ENCODE results near the gene GRAP2. TPM values are rescaled to one million over a fixed set of nuclear protein-coding genes. Genes with fewer than 3 reads are reported as not detected.

GRAP2 gene
- polyA plus RNA-seq, 1 donor (not counting 4 experiments of a cell fraction or from before 2014, with no cell fraction given) = not detected

- Histone ChIP-seq H4K20me1 (ENCODE audit: control insufficient read depth, extremely low read depth, insufficient read depth, low read length) (no peaks in the 10 kb centered on the region), H3K9me1 (ENCODE audit: control insufficient read depth, extremely low read depth, insufficient read depth, low read length) (no peaks in the 10 kb centered on the region), H3K4me2 (ENCODE audit: control insufficient read depth, extremely low read depth, insufficient read depth, low read depth, low read length) (no peak overlapping the region), H3K9ac (ENCODE audit: control insufficient read depth, extremely low read depth, insufficient read depth, low read length) (no peak overlapping the region), H2AFZ (ENCODE audit: control insufficient read depth, low read length) (no peak overlapping the region), H3K79me2 (ENCODE audit: control insufficient read depth, insufficient read depth, low read length) (no peaks in the 10 kb centered on the region), H3K4me3 (ENCODE audit: control insufficient read depth in 2 of 3, extremely low read depth in 1 of 3, insufficient read depth in 2 of 3, low read depth in 1 of 3, low read length in 3 of 3) (no peak overlapping the region), H3K27me3 (ENCODE audit: control insufficient read depth, extremely low read depth, insufficient read depth, low read length) (peaks cover 9% of the 10 kb centered on the region), H3K4me1 (ENCODE audit: control insufficient read depth, extremely low read depth, insufficient read depth, low read length) (no peaks in the 10 kb centered on the region), H3K36me3 (ENCODE audit: control insufficient read depth in 2 of 2, extremely low read depth in 1 of 2, insufficient read depth in 2 of 2, low read length in 2 of 2) (no peaks in the 10 kb centered on the region), H3K27ac (ENCODE audit: control insufficient read depth, insufficient read depth, low read length) (no peak overlapping the region), H3K9me3 (ENCODE audit: control insufficient read depth, low read depth, low read length) (no peaks in the 10 kb centered on the region)
- dilution Hi-C loops (cut with MboI; ENCODE audit: extremely low pct_ligation_motif_present, low sequenced_read_pairs) = no loop called here
- DNase-seq (ENCODE audit: low read depth, low spot score) (no peak), FAIRE-seq (no peak)
- TF ChIP-seq CTCF (optimal IDR thresholded peaks at IDR 0.05 in 1 of 3, IDR thresholded peaks at IDR 0.05 in 1 of 3, conservative IDR thresholded peaks at IDR 0.05 in 1 of 3; ENCODE audit: extremely low read depth in 1 of 3, insufficient read depth in 2 of 3, low read length in 3 of 3) (no peak), EZH2 (IDR thresholded peaks at IDR 0.05; ENCODE audit: low read length) (no peak)
Measured at GRCh38 chr22:39967103-39967829, 66.4 kb downstream of the GRAP2 start.

DNA sequence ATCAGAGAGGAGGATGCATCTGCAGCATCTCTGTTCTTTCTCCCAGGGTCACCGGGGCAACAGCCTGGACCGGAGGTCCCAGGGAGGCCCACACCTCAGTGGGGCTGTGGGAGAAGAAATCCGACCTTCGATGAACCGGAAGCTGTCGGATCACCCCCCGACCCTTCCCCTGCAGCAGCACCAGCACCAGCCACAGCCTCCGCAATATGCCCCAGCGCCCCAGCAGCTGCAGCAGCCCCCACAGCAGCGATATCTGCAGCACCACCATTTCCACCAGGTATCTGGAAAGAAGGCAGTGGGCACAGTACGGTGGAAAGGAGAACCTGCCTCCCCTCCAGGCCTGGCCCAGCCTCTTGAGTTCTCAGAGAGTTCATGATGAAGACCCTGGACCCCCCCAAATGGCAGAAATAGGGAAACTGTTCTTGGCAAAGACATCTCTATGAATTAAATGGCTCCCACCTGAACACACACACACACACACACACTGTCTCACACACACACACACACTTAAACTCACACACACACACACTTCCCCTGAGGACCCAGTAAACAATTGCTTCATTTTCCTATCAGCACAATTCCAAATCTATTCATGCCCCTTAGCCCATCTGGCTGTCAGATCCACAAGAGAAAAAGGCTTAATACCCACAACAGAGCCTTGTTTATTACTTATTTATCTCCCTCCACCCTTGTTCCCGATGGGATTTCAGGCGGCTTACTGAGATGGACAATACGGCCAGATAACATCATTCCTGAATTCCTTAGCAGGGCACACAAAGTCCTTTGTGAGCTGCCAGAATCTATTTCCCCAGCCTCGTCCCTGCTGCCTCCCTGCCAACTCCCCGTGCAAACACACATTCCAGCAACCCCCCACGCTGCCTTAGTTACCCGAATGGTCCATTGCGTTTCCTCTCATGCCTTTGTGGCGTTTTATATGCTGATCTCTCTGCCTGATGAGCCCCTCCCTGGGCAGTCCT is 67.4 kb downstream of the GRAP2 start:
- FAIRE-seq (no peak), DNase-seq (ENCODE audit: low read depth, low spot score) (no peak)
- H3K4me2 ChIP-seq (ENCODE audit: control insufficient read depth, extremely low read depth, insufficient read depth, low read depth, low read length) = no peak overlapping the region

More for the DNA sequence above, 67.4 kb downstream of the GRAP2 start:
- peaks cover 16% of the 10 kb centered on the region for H3K27me3 ChIP-seq (ENCODE audit: control insufficient read depth, extremely low read depth, insufficient read depth, low read length)
- dilution Hi-C loops (cut with MboI; ENCODE audit: extremely low pct_ligation_motif_present, low sequenced_read_pairs) = no loop called here
- no peaks in the 10 kb centered on the region for H3K9me3 ChIP-seq (ENCODE audit: control insufficient read depth, low read depth, low read length)
- no peaks in the 10 kb centered on the region for H3K4me1 ChIP-seq (ENCODE audit: control insufficient read depth, extremely low read depth, insufficient read depth, low read length)
- no peaks in the 10 kb centered on the region for H3K9me1 ChIP-seq (ENCODE audit: control insufficient read depth, extremely low read depth, insufficient read depth, low read length)
- no peaks in the 10 kb centered on the region for H3K79me2 ChIP-seq (ENCODE audit: control insufficient read depth, insufficient read depth, low read length)
- H3K4me3 ChIP-seq (ENCODE audit: control insufficient read depth in 2 of 3, extremely low read depth in 1 of 3, insufficient read depth in 2 of 3, low read depth in 1 of 3, low read length in 3 of 3) = no peak overlapping the region
- H3K27ac ChIP-seq (ENCODE audit: control insufficient read depth, insufficient read depth, low read length) = no peak overlapping the region
- H2AFZ ChIP-seq (ENCODE audit: control insufficient read depth, low read length) = no peak overlapping the region
- H3K9ac ChIP-seq (ENCODE audit: control insufficient read depth, extremely low read depth, insufficient read depth, low read length) = no peak overlapping the region
- no peak for TF ChIP-seq CTCF (optimal IDR thresholded peaks at IDR 0.05 in 1 of 3, IDR thresholded peaks at IDR 0.05 in 1 of 3, conservative IDR thresholded peaks at IDR 0.05 in 1 of 3; ENCODE audit: extremely low read depth in 1 of 3, insufficient read depth in 2 of 3, low read length in 3 of 3)
- no peak for TF ChIP-seq EZH2 (IDR thresholded peaks at IDR 0.05; ENCODE audit: low read length)
- H4K20me1 ChIP-seq (ENCODE audit: control insufficient read depth, extremely low read depth, insufficient read depth, low read length) = no peaks in the 10 kb centered on the region
- H3K36me3 ChIP-seq (ENCODE audit: control insufficient read depth in 2 of 2, extremely low read depth in 1 of 2, insufficient read depth in 2 of 2, low read length in 2 of 2) = no peaks in the 10 kb centered on the region

Data from keratinocyte (primary cell).